ENCODE data around the gene WBP2. TPM values are rescaled to one million over a fixed set of nuclear protein-coding genes. Genes with fewer than 3 reads are reported as not detected.

WBP2 gene
- polyA plus RNA-seq, 3 donors: 62.4 to 93.3 (median 67.9) TPM

DNA sequence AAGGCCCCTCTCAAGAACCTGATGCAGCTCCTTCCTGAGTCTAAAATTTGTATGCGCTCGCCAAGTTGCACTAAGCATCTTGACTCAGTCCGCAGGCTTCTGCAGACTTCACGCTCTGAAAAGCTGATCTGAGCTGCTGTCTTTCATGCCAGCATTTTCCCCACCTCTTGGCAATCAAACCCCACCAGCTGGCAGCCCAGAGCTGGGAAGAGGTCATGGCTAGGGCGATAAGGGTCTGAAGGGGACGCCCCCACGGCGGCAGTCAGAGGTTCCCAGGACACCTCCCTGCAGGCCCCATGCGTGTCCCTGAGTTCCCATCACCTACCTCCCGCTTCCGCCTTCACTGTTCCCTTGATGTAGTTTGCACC lies 5.9 kb downstream of the WBP2 start:
- no peak for DNase-seq
- Histone ChIP-seq H2AFZ (ENCODE audit: insufficient read depth, low read depth, low read length, poor library complexity, severe bottlenecking) (no peak overlapping the region), H3K27ac (ENCODE audit: low read depth in 1 of 2, low read length in 2 of 2) (no peak overlapping the region), H3K79me2 (ENCODE audit: insufficient read depth, low read length) (peaks cover 33% of the 10 kb centered on the region), H3K36me3 (replicated peaks in 1 of 2; ENCODE audit: control insufficient read depth in 1 of 2, insufficient read depth in 2 of 2, low read length in 2 of 2) (peaks cover 55 to 61% of the 10 kb centered on the region in 2 donors), H3K4me1 (ENCODE audit: control insufficient read depth in 1 of 2, insufficient read depth in 2 of 2, low read length in 2 of 2) (peaks cover 30 to 48% of the 10 kb centered on the region in 2 donors), H3K27me3 (ENCODE audit: control insufficient read depth in 2 of 2, insufficient read depth in 2 of 2, low read length in 2 of 2) (no peaks in the 10 kb centered on the region), H4K20me1 (ENCODE audit: insufficient read depth, low read length) (peaks cover 63% of the 10 kb centered on the region), H3K4me3 (replicated peaks in 1 of 3; ENCODE audit: low read depth in 2 of 3, low read length in 3 of 3) (no peak overlapping the region), H3K4me2 (replicated peaks; ENCODE audit: extremely low read depth, low read length, poor library complexity, severe bottlenecking) (no peak overlapping the region), H3K9me3 (replicated peaks in 1 of 2; ENCODE audit: control insufficient read depth in 1 of 2, insufficient read depth in 1 of 2, low read length in 2 of 2) (no peaks in the 10 kb centered on the region), H3K9ac (ENCODE audit: insufficient read depth, low read length, poor library complexity, severe bottlenecking) (no peak overlapping the region)
- H3K9me3 Mint-ChIP-seq: peaks cover 0 to 2% (median 0%) of the 10 kb centered on the region in 7 donors
- intact Hi-C loops (cut with micrococcal nuclease): loop anchor here (5.0 to 10.0 kb wide), 2 partner anchors 72 to 184 kb away; partner anchors contain the start of genes RECQL5 (in 1 of the 2) and SAP30BP (in 1 of the 2)
- TF ChIP-seq, protein P1, sequence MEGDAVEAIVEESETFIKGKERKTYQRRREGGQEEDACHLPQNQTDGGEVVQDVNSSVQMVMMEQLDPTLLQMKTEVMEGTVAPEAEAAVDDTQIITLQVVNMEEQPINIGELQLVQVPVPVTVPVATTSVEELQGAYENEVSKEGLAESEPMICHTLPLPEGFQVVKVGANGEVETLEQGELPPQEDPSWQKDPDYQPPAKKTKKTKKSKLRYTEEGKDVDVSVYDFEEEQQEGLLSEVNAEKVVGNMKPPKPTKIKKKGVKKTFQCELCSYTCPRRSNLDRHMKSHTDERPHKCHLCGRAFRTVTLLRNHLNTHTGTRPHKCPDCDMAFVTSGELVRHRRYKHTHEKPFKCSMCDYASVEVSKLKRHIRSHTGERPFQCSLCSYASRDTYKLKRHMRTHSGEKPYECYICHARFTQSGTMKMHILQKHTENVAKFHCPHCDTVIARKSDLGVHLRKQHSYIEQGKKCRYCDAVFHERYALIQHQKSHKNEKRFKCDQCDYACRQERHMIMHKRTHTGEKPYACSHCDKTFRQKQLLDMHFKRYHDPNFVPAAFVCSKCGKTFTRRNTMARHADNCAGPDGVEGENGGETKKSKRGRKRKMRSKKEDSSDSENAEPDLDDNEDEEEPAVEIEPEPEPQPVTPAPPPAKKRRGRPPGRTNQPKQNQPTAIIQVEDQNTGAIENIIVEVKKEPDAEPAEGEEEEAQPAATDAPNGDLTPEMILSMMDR (IDR thresholded peaks at IDR 0.05): no peak
- H3K27ac Mint-ChIP-seq: peak overlapping the region in 1 of 7 donors; percentile 3
- peaks cover 58 to 73% of the 10 kb centered on the region in 2 donors for H3K36me3 Mint-ChIP-seq
- WGBS (ENCODE audit: insufficient coverage): 97% methylated on average over 10 of the region's 11 CpGs
- peaks cover 29% of the 10 kb centered on the region for H3K4me1 Mint-ChIP-seq
- no peak overlapping the region for H3K4me3 Mint-ChIP-seq
- H3K27me3 Mint-ChIP-seq (ENCODE audit: low read depth in 3 of 3): no peaks in the 10 kb centered on the region

DNA sequence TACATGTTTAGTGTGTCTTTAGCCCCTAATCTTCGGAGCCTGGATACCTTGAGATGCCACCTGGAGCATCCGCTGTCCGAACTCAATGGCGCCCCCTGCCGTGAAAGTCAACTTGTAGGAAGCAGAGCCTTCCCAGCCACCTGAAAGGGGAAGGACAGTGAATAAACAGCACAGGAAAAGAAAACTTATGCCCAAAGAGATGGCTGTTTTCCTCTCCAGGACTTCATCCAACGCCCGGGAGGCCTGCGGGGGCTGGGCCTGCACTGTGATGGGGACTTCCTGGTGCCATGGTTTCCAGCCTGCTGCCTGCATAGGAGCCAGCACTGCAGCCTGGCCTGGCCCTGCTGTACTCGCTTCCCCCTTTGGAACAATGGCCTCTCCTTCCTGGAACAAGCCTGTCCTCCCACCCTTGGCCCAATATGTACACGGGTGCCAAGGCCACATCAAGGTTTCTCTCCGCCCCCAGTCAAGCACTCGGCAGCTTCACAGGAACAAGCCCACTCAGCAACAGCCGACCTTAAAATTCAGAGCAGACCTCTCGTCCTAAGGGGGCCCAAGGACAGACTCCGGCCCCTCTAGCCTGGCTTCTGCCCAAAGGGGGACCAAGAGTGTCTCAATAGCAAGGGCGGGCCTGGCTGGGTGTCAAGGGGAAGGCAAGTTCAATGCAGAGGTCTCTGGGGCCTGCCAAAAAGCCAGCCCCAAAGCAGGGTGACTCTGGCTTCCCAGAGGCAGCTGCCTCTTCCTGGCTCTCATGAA lies 6.4 kb downstream of the WBP2 start:
- Histone ChIP-seq H2AFZ (ENCODE audit: insufficient read depth, low read depth, low read length, poor library complexity, severe bottlenecking) (no peak overlapping the region), H3K36me3 (replicated peaks in 1 of 2; ENCODE audit: control insufficient read depth in 1 of 2, insufficient read depth in 2 of 2, low read length in 2 of 2) (peaks cover 55 to 61% of the 10 kb centered on the region in 2 donors), H3K27me3 (ENCODE audit: control insufficient read depth in 2 of 2, insufficient read depth in 2 of 2, low read length in 2 of 2) (no peaks in the 10 kb centered on the region), H3K79me2 (ENCODE audit: insufficient read depth, low read length) (peaks cover 33% of the 10 kb centered on the region), H3K4me2 (replicated peaks; ENCODE audit: extremely low read depth, low read length, poor library complexity, severe bottlenecking) (no peak overlapping the region), H3K4me3 (replicated peaks in 1 of 3; ENCODE audit: low read depth in 2 of 3, low read length in 3 of 3) (no peak overlapping the region), H3K9me3 (replicated peaks in 1 of 2; ENCODE audit: control insufficient read depth in 1 of 2, insufficient read depth in 1 of 2, low read length in 2 of 2) (no peaks in the 10 kb centered on the region), H3K9ac (ENCODE audit: insufficient read depth, low read length, poor library complexity, severe bottlenecking) (no peak overlapping the region), H3K27ac (ENCODE audit: low read depth in 1 of 2, low read length in 2 of 2) (peak overlapping the region in 1 of 2 donors; percentile 16), H4K20me1 (ENCODE audit: insufficient read depth, low read length) (peaks cover 63% of the 10 kb centered on the region), H3K4me1 (ENCODE audit: control insufficient read depth in 1 of 2, insufficient read depth in 2 of 2, low read length in 2 of 2) (peaks cover 26 to 45% of the 10 kb centered on the region in 2 donors)
- 58% methylated on average over 15 of the region's 16 CpGs for WGBS (ENCODE audit: insufficient coverage)
- Mint-ChIP-seq H3K27ac (peak overlapping the region in 3 of 7 donors; percentile 49 to 70 (median 63)), H3K9me3 (no peaks in the 10 kb centered on the region), H3K4me1 (peaks cover 24% of the 10 kb centered on the region), H3K4me3 (no peak overlapping the region), H3K36me3 (peaks cover 58 to 73% of the 10 kb centered on the region in 2 donors), H3K27me3 (ENCODE audit: low read depth in 3 of 3) (no peaks in the 10 kb centered on the region)
- intact Hi-C loops (cut with micrococcal nuclease): loop anchor here (5.0 to 10.0 kb wide), 2 partner anchors 71 to 184 kb away; partner anchors contain the start of genes RECQL5 (in 1 of the 2) and SAP30BP (in 1 of the 2)
- DNase-seq: peak in 2 of 3 donors; percentile 50 to 53
- TF ChIP-seq, protein P1 (IDR thresholded peaks at IDR 0.05): peak; percentile 78

All from CD14-positive monocyte (primary cell).